HPDE6-E6E7 (cell line): Measurements from ENCODE around the gene RNLS.

ENCODE experiments used
- DNase-seq: peaks from one replicate; pipeline ENCODE4 v3.0.0; 2011; ENCODE audit warnings: missing footprints; ENCODE audit errors: extremely low spot score

Gene RNLS

DNA sequence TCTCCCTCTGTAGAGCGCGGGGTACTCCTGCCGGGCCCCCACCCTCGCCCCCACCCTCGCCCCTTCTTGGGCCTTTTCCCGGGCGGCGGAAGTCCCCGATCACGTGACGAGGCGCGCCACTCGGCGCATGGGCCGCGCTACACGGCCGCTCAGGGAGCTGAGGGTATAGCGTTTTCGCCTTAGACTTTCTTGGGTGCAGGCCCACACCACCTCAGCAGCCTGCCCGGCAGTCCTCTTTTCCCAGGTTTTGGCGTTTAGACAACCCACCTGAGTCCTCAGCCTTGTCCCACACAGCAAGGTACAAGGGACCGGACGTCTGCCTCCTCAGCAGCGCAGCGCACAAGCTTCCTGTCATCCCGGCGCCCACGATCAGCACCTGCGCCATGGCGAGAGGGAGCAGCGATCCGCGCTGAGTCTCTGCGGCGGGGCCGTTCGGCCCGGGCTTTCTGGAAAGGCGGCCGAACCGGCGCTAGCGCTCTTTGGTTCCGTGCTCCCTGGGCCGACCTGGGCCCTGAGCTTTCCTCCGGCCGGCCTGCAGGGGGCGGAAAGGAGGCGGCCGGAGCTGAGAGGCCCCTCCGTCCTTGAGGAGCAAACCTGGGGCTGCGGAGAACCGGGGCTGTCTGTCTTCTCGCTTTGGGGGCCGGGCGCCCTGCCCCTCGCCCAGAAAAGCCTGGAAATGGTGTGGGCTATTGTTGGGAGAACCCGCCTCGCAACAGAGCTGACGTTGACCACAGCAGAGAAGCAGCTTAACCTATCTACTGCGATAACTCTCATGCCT, at the start of gene RNLS:
Gene RNLS, minus strand, starts transcription at position 513 of the 778 bp plus-strand sequence.
- DNase-seq, result peak; percentile 39

DNA sequence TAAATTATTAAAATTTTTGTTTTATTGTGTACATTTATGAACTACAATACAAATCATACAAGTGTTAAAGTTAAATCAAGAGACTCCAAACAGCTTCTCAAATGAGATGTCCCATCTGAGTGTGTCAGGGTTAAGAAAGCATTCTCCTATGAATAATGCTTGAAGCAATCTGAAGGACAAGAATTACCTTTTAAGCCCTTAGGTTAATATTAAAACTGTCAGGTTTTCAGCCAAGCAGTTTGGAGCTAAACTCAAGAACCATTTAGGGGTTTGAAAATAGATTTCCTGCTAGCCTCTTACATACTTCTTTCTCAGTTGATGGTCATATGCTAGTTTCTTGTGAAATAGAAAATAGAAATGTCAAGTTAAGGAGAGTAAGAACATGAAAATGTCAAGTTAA, 41.7 kb upstream of the RNLS start:
- no peak for DNase-seq

DNA sequence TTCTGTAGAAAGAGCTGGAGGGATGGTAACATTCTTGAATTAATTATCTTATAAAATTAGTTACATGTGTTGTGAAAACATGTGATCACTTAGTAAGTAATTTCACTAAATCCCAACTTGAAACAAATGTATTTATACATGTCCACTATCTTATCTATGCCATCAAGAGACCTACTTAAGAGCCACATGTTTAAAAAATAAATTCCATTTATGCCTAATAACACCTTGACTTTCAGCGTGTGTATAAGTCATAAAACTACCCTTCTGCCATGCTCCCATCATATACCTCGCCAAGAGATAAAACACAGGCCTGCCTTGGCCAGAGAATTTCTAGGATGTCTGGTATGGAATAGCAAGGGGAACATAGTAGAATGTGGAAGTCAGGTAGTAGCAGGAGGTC, 40.7 kb upstream of the RNLS start:
- no peak for DNase-seq

DNA sequence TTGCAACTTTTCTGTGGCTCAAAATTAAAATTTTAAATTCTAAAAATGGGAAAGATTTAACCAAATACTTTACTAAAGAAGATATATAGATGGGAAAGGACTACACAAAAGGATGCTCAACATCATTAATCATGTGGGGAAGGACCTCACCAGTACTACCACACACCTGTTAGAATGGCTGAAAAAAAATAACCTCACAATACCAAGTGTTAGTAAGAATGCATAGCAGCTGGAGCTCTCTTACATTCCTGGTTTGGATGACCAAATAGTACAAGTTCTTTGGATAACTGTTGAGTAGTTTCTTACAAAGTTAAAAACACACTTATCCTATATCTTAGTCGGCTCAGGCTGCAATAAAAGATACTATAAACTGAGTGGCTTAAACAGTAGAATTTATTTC, 37.3 kb upstream of the RNLS start:
- no peak for DNase-seq

DNA sequence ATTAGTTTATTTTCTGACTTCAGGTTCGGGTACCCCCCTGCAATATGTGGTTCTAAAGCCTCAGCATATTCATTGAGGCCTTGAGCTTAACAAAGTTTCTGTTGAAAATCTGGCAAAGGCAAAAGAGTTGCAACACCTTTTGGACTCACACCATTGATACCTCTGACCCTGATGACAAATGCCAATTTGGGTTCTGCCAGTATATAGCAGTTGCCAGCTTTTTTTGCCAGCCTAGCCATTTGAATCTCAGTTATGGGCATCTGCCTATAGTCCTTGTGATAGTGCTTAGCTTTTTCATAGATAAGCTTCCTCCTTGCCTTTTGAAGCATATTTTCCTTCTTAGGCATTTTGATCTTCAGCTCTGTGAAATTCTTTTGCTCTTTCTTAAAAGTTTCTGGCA, 35.4 kb upstream of the RNLS start:
- DNase-seq, result no peak

DNA sequence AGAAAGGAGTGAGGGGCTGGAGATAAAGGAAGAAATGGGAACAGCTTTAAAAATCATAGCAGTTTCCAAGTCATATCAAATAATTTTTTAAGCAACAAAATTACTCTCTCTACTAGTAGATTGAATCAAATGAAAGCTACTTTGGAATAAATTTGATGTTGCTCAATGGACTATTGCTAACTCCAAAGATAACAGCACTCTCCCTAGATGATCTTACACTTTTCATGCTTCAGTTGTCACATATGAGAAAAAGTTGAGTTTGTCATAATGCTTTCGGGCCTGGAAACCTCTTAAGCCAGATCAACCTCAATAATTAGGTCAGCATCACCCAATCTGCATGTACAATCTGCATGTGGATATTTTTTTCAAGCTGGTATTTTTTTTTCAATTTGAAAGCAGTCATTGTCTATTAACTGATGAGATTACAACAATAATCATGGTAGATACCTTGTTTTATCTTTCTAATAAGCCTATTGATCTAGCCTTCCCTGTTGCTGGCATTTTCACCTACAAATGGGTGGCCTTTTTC, 34.7 kb upstream of the RNLS start:
- no peak for DNase-seq

- no peak for DNase-seq
These were observed 33.3 kb upstream of the RNLS start for GRCh38 chr10:88616250-88616977.

- no peak for DNase-seq
These were observed 25.7 kb upstream of the RNLS start for GRCh38 chr10:88608780-88609179.

- DNase-seq, result no peak
These were observed 25.1 kb upstream of the RNLS start for GRCh38 chr10:88608052-88608732.

DNA sequence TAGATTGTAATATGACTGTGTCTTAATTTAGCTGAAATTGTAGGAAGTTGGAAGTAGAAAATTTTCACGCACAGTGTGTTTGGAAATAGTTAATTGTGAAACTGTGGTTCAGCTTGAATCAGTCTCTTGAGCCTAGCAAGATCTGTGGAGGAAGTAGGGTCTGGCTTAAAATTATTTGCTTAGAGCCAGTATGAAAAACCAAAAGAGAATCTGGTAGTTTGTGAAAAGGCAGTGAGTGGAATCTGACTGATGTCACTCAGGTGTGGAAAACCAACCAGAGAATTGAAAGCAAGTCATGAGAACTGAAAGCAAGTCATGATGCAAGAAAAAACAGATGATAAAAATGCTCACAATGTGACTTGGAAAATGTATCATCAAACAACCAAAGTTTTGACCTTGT, 14.9 kb upstream of the RNLS start:
- no peak for DNase-seq

DNA sequence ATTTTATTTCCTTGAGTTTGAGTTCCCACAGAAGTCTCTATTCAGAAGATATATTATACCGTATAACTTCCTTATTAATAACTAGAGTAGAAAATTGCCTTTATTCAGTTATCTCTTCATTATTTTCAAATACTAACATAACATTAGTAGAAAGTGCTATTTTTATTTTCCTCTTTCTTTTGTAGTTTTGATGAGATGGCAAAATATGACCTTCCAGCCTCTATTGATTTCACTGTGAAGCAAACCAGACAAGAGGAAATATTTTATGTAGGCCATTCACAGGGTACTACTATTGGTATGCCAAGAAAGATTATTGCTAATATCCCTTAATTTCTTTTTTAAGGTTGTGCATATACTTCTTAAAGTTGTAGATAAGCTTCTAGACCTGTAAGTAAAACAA, 11.4 kb upstream of the RNLS start:
- DNase-seq, result no peak

- no peak for DNase-seq
These were observed 9.8 kb upstream of the RNLS start for GRCh38 chr10:88592906-88593305.

- DNase-seq, result no peak
These were observed 9.3 kb upstream of the RNLS start for GRCh38 chr10:88592381-88592780.

DNA sequence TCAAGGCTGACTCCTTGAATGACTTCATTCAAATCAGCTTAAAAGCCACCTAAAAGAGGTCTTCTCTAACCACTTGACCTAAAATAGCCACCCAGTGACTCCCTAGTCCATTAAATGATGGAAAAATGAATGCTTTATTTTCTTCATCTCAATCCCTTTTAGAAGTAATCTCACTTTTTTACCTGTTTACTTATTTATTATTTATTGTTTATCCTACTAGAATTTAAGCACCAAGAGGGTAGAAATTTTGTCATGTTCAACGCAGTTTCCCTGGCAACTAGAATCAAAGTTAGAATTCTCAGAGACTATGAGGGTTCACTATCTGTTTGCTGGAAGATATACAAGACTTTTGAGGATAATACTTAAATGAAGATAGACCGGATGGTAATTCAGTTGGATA, 3.3 kb upstream of the RNLS start, which contains the start of gene LIPJ:
Gene LIPJ, plus strand, starts transcription at position 301 of the 400 bp plus-strand sequence. CDS start 3,926 bp downstream, outside the sequence.
- no peak for DNase-seq

DNA sequence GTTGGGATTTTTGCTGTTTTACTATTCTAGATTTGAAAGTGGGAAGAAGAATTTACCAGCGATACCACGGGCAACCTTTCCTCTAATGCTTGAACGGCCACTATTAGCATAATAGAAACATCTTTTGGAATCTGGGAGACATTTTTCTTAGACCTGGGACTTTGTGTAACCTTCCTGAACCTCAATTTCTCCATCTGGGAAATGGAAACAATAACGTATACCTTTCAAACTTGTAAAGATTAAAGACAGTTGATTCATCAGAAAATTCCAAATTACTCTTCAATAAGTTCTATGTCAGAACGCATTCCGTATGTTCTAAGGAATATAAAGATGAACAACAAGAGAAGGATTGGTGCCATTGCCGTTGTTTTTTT, 453 bp upstream of the RNLS start:
- DNase-seq, result no peak

GRCh38 chr10:88582411-88582805, 710 bp downstream of the RNLS start:
- no peak for DNase-seq

DNA sequence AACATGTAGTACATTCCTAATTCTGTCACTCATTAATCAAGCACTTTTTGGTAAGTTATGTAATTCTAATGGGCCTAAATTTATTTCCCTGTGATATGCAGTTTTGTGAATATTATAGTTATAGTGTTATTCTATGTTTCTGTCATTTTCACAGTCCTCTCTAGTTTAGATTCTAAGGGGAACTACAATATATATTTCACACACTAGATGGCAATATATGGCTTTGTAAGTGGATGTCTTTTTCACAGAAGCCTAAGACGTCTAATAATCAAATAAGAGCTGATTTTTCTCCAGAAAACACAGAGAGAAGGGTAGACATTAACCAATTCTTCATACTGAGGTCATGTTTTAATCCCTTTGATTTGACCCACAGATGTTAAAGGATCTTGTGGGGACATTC, 18.0 kb downstream of the RNLS start:
- peak; percentile 19 for DNase-seq

- DNase-seq, result no peak
These were observed 21.0 kb downstream of the RNLS start for GRCh38 chr10:88562152-88562551.

- no peak for DNase-seq
These were observed 25.5 kb downstream of the RNLS start for GRCh38 chr10:88557658-88558057.

DNA sequence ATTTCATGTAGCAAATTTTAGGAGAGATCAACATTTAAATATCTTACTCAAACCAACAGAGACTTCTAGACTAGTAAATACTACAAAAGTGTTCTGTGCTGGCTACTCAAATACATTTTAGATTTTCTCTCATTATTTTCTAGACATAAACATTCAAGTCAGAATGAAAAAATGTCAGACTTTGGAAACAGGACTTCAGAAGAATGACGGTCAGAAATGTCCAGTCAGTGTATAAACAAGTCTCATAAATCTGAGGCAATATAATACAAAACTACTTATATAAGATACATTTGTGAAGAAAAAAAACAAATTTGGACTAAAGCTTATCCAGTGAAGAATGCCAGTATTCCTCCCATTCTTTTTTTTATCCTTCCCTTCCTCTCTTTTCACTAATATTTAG, 25.9 kb downstream of the RNLS start:
- DNase-seq, result no peak

DNA sequence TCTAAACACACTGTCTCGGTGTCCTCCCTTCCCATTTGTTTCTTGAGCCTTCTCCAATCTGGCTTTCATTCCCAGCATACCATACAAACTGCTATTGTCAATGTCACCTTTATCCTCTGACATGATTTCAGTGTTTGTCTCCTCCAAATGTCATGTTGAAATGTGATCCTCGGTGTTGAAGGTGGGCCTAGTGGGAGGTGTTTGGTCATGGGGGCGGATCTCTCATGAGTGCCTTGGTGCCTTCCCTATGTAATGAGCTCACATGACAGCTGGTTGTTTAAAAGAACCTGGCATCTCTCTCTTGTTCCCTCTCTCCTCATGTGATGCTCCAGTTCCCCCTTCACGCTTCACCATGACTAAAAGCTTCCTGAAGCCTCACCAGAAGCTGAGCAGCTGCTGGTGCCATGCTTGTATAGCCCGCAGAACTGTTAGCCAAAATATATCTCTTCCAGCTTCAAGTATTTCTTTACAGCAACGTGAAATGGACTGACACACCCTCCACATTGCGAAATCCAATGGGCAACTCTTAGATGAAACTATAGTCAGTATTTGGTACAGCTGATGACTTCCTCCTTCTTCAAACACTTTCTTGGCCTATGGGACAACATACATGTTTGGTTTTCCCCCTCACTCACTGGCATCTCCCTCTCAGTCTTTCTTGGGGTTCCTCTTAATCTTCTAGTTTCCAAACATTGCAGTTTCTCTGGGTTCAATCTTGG, 27.8 kb downstream of the RNLS start:
- DNase-seq, result no peak
